HepG2 (cell line): Measurements from ENCODE around the gene ACAP3. TPM values are rescaled to one million over a fixed set of nuclear protein-coding genes. Genes with fewer than 3 reads are reported as not detected.

Experiments used
- ATAC-seq: fragments of 200-7000 bp; cut with Tn5 transposase; 3 replicates; pipeline ENCODE4 v1.9.1; 2020; ENCODE audit warnings: mild to moderate bottlenecking, moderate library complexity
- BruUV-seq: library from RNA; stranded (reverse); fragments of 400-500 nt; replicated peaks from 2 replicates; lab custom pipeline; 2021; lab: Mats Ljungman, UMichigan
- CTCF ChIA-PET: fragments of 300-600 bp; formaldehyde crosslinking; extraction: SDS; loops from one replicate; lab custom pipeline; 2021; ENCODE audit warnings: low total read pairs, inconsistent platforms, low intra/inter-chr PET ratio; lab: Yijun Ruan, JAX
- POLR2A ChIA-PET: fragments of 350-600 bp; sonication (Branson Sonifier 250); formaldehyde crosslinking; loops from one replicate; lab custom pipeline; 2020; ENCODE audit warnings: antibody characterized with exemption, inconsistent platforms; lab: Yijun Ruan, JAX
- DNase-seq: peaks from one replicate; pipeline ENCODE4 v3.0.0-alpha.2; 2015; ENCODE audit warnings: low spot score
- FAIRE-seq: peaks from 3 replicates; lab custom pipeline; 2011; peaks lifted over from hg19 to GRCh38; lab: Jason Lieb, UNC
- H2AFZ ChIP-seq: one replicate; pipeline ENCODE4 v1.6.1; 2011; ENCODE audit warnings: low read length, inconsistent platforms
- H3K27ac ChIP-seq: fragments of 300-600 bp; 3 replicates; pipeline ENCODE4 v1.8.0; 2011; ENCODE audit warnings: mixed run types, mild to moderate bottlenecking, mixed read lengths, low read length, inconsistent platforms; ENCODE audit not compliant: insufficient read depth; ENCODE audit errors: extremely low read length
- H3K27me3 ChIP-seq, 2 experiments: fragments of 200-600 bp in 1 of 2; 2 replicates in 1 of 2; 3 replicates in 1 of 2; pipeline versions ENCODE4 v1.6.0 to v1.8.0; 2011; ENCODE audit warnings: low read length in 2 of 2, mild to moderate bottlenecking in 2 of 2, moderate library complexity in 2 of 2, inconsistent platforms in 1 of 2; ENCODE audit not compliant: insufficient read depth in 2 of 2, control insufficient read depth in 1 of 2
- H3K36me3 ChIP-seq, 2 experiments: fragments of 200-600 bp in 1 of 2; replicated peaks in 1 of 2; 2 replicates in 1 of 2; 3 replicates in 1 of 2; pipeline versions ENCODE4 v1.5.1 to v1.8.0; 2011; ENCODE audit warnings: low read length in 2 of 2, inconsistent platforms in 1 of 2; ENCODE audit not compliant: insufficient read depth in 2 of 2, control insufficient read depth in 1 of 2
- H3K4me1 ChIP-seq: 2 replicates; pipeline ENCODE4 v1.5.1; 2012; ENCODE audit warnings: low read length, inconsistent platforms; ENCODE audit not compliant: insufficient read depth
- H3K4me2 ChIP-seq: 2 replicates; pipeline ENCODE4 v1.6.0; 2011; ENCODE audit warnings: low read depth, low read length, inconsistent platforms
- H3K4me3 ChIP-seq, 3 experiments: fragments of 200-600 bp in 1 of 3; sonication (generic), shearing (Covaris generic) in 1 of 3; replicated peaks in 1 of 3; 2 replicates each; pipeline ENCODE4 v1.5.1; 2011 to 2016; ENCODE audit warnings: low read length in 3 of 3, inconsistent platforms in 2 of 3, low read depth in 2 of 3, mild to moderate bottlenecking in 2 of 3, control low read depth in 1 of 3, mixed read lengths in 1 of 3; ENCODE audit not compliant: insufficient read depth in 1 of 3
- H3K79me2 ChIP-seq: one replicate; pipeline ENCODE4 v1.6.1; 2011; ENCODE audit warnings: low read length, inconsistent platforms; ENCODE audit not compliant: insufficient read depth
- H3K9ac ChIP-seq: 2 replicates; pipeline ENCODE4 v1.6.0; 2011; ENCODE audit warnings: mild to moderate bottlenecking, low read depth, low read length, inconsistent platforms; ENCODE audit not compliant: insufficient read depth
- H3K9me3 ChIP-seq: 2 replicates; pipeline ENCODE4 v1.5.1; 2012; ENCODE audit warnings: mild to moderate bottlenecking, low read length
- H4K20me1 ChIP-seq: 2 replicates; pipeline ENCODE4 v1.6.0; 2011; ENCODE audit warnings: inconsistent platforms, mild to moderate bottlenecking, low read length, moderate library complexity; ENCODE audit not compliant: insufficient read depth
- BCL3 ChIP-seq: sonication (generic); formaldehyde crosslinking; IDR thresholded peaks from 2 replicates; pipeline ENCODE4 v1.5.1; 2020; ENCODE audit warnings: mild to moderate bottlenecking, missing genetic modification reagents, moderate library complexity
- FOXA1 ChIP-seq, 2 experiments: fragments of 450-650 bp in 1 of 2; sonication (generic) in 1 of 2; formaldehyde crosslinking in 1 of 2; IDR thresholded peaks; 2 replicates each; pipeline versions ENCODE4 v1.4.0 to v1.6.1; 2016 to 2020; ENCODE audit warnings: missing genetic modification reagents in 1 of 2
- KDM5B ChIP-seq: sonication (generic); formaldehyde crosslinking; IDR thresholded peaks from 2 replicates; pipeline ENCODE4 v1.4.0; 2020; ENCODE audit warnings: missing genetic modification reagents, mild to moderate bottlenecking, borderline replicate concordance
- MIER3 ChIP-seq: IDR thresholded peaks from 2 replicates; pipeline ENCODE4 v1.6.1; 2016; ENCODE audit warnings: missing compliant biosample characterization, borderline replicate concordance
- PAX8 ChIP-seq: sonication (generic); formaldehyde crosslinking; IDR thresholded peaks from 2 replicates; pipeline ENCODE4 v1.8.0; 2022; ENCODE audit warnings: mild to moderate bottlenecking, missing genetic modification reagents, borderline replicate concordance
- SAFB2 ChIP-seq: sonication (generic); formaldehyde crosslinking; IDR thresholded peaks from 2 replicates; pipeline ENCODE4 v1.5.1; 2020; ENCODE audit warnings: missing genetic modification reagents, low read depth, mild to moderate bottlenecking, borderline replicate concordance
- ZNF143 ChIP-seq: sonication (generic); formaldehyde crosslinking; IDR thresholded peaks from 2 replicates; pipeline ENCODE4 v1.4.0; 2020; ENCODE audit warnings: missing genetic modification reagents
- ZNF260 ChIP-seq: sonication (generic); formaldehyde crosslinking; IDR thresholded peaks from 2 replicates; pipeline ENCODE4 v1.4.0; 2020; ENCODE audit warnings: missing genetic modification reagents, low read depth, mild to moderate bottlenecking, borderline replicate concordance
- ZNF567 ChIP-seq: sonication (generic); formaldehyde crosslinking; IDR thresholded peaks from 2 replicates; pipeline ENCODE4 v1.8.1; 2023; ENCODE audit warnings: mild to moderate bottlenecking, missing genetic modification reagents, borderline replicate concordance
- ZNF678 ChIP-seq: sonication (generic); formaldehyde crosslinking; IDR thresholded peaks from 2 replicates; pipeline ENCODE4 v1.4.0; 2020; ENCODE audit warnings: mild to moderate bottlenecking, missing genetic modification reagents
- ZNF724P ChIP-seq: sonication (generic); formaldehyde crosslinking; IDR thresholded peaks from 2 replicates; pipeline ENCODE4 v1.8.0; 2022; ENCODE audit warnings: missing genetic modification reagents, borderline replicate concordance
- ZNF816 ChIP-seq: sonication (generic); formaldehyde crosslinking; IDR thresholded peaks from 2 replicates; pipeline ENCODE4 v1.8.0; 2022; ENCODE audit warnings: missing genetic modification reagents, mild to moderate bottlenecking, borderline replicate concordance
- ZNF891 ChIP-seq: sonication (generic); formaldehyde crosslinking; IDR thresholded peaks from 2 replicates; pipeline ENCODE4 v1.5.0; 2020; ENCODE audit warnings: mild to moderate bottlenecking, missing genetic modification reagents
- ZSCAN5A ChIP-seq: sonication (generic); formaldehyde crosslinking; IDR thresholded peaks from 2 replicates; pipeline ENCODE4 v1.8.0; 2022; ENCODE audit warnings: mild to moderate bottlenecking, missing genetic modification reagents, borderline replicate concordance
- WGBS: methylation state at CpG from one replicate; pipeline ENCODE4 v1.1.6; 2017; ENCODE audit warnings: low lambda C conversion rate; 5-methylcytosine and 5-hydroxymethylcytosine counted together
- in situ Hi-C: cut with HindIII; loops from 2 replicates; pipeline ENCODE4 v1.10.0; 2017; ENCODE audit warnings: low pct_unique_long_range_greater_than_20kb; ENCODE audit not compliant: extremely low pct_ligation_motif_present
- intact Hi-C: fragments of 100-400 bp; cut with micrococcal nuclease; formaldehyde crosslinking; loops from one replicate; pipeline ENCODE4 v1.10.0; 2022; ENCODE audit not compliant: unreplicated experiment
- polyA plus RNA-seq, 8 experiments: library from polyadenylated mRNA; depleted of rRNA in 3 of 8; stranded (reverse) in 7 of 8; unstranded in 1 of 8; fragments of >200 nt; fragmentation: Illumina TruSeq in 4 of 8; extraction: Trizol in 4 of 8; gene quantifications; 2 replicates each; pipeline versions ENCODE4 v1.2.1 to v1.2.3, GENCODE V29; 2011 to 2016; ENCODE audit warnings: low read depth in 4 of 8, missing spikeins in 1 of 8, mixed read lengths in 1 of 8; ENCODE audit not compliant: insufficient read depth in 1 of 8
- total RNA-seq, 5 experiments: library from RNA; depleted of rRNA; stranded (reverse); fragments of >200 nt; fragmentation: Illumina TruSeq; extraction: Trizol; gene quantifications; 2 replicates each; pipeline ENCODE4 v1.2.3, GENCODE V29; 2016; ENCODE audit warnings: low read depth in 1 of 5

Gene ACAP3
- total and polyA plus RNA-seq, 2 of the 13 experiments (the other 11 are each of a cell fraction or from before 2014, with no cell fraction given), result 29.4 to 50.8 TPM

GRCh38 chr1:1282998-1283397 is 24.7 kb downstream of the ACAP3 start:
- Histone ChIP-seq H2AFZ (no peak overlapping the region), H3K79me2 (no peaks in the 10 kb centered on the region), H3K9ac (no peak overlapping the region), H3K9me3 (no peaks in the 10 kb centered on the region), H3K4me1 (peaks cover 67% of the 10 kb centered on the region), H3K27me3 (peaks cover 0 to 2% of the 10 kb centered on the region in 2 experiments; a peak in 1 of 5 replicates), H3K4me2 (no peak overlapping the region)
- DNase-seq (no peak), ATAC-seq (no peak)
- WGBS, result 91% methylated on average over 12 of the region's 14 CpGs
- BruUV-seq, result no TSS peak
- intact Hi-C loops, result no loop called here
- in situ Hi-C loops, result no loop called here
- no peak for TF ChIP-seq SAFB2
- no peak for TF ChIP-seq ZSCAN5A (CRISPR knock-in tag)
- TF ChIP-seq ZNF816 (CRISPR knock-in tag), result no peak
- no peak for TF ChIP-seq MIER3 (CRISPR knock-in tag)
- no peak for TF ChIP-seq BCL3 (CRISPR knock-in tag)
- TF ChIP-seq ZNF724P (CRISPR knock-in tag), result no peak
- TF ChIP-seq KDM5B (CRISPR knock-in tag), result no peak
- TF ChIP-seq ZNF891 (CRISPR knock-in tag), result no peak
- no peak for TF ChIP-seq FOXA1 (IDR thresholded peaks at IDR 0.05)
- no peak for TF ChIP-seq FOXA1 (CRISPR knock-in tag; IDR thresholded peaks at IDR 0.05)
- TF ChIP-seq PAX8 (CRISPR knock-in tag), result no peak
- no peak for TF ChIP-seq ZNF567
- TF ChIP-seq ZNF143, result no peak
- no peak for TF ChIP-seq ZNF678 (CRISPR knock-in tag)
- TF ChIP-seq ZNF260 (CRISPR knock-in tag), result no peak
- TF ChIP-seq, all 625 proteins: peak for 0
- no peak for FAIRE-seq
- no peaks in the 10 kb centered on the region for H3K36me3 ChIP-seq
- no peaks in the 10 kb centered on the region for H4K20me1 ChIP-seq
- H3K4me3 ChIP-seq, result no peak overlapping the region
- ChIA-PET CTCF (no interaction called here), POLR2A (no interaction called here)
- H3K27ac ChIP-seq, result no peak overlapping the region
